Natural killer cell (primary cell): Measurements from ENCODE around the gene CNPY4. TPM values are rescaled to one million over a fixed set of nuclear protein-coding genes. Genes with fewer than 3 reads are reported as not detected.

Experiments used
- ATAC-seq, 3 donors: fragments of 150-1000 bp in 2 of 3; fragments of 200-7000 bp in 1 of 3; cut with Tn5 transposase; 1 replicate in 1 of 3; 2 replicates in 2 of 3; pipeline ENCODE4 v1.10.0; 2021; ENCODE audit warnings: mild to moderate bottlenecking in 2 of 3, moderate library complexity in 2 of 3
- DNase-seq, 2 donors: peaks; one replicate each; pipeline versions ENCODE4 v3.0.0 to v3.0.0-alpha.2; 2013 to 2021; ENCODE audit warnings: mixed read lengths in 1 of 2
- H3K27ac ChIP-seq: one replicate; pipeline ENCODE4 v1.5.1; 2013; ENCODE audit warnings: mild to moderate bottlenecking, low read length
- H3K27me3 ChIP-seq: one replicate; pipeline ENCODE4 v1.6.1; 2013; ENCODE audit warnings: low read length; ENCODE audit not compliant: control insufficient read depth, insufficient read depth
- H3K36me3 ChIP-seq: one replicate; pipeline ENCODE4 v1.6.1; 2013; ENCODE audit warnings: low read length; ENCODE audit not compliant: control insufficient read depth, insufficient read depth
- H3K4me1 ChIP-seq: one replicate; pipeline ENCODE4 v1.6.1; 2013; ENCODE audit warnings: low read length; ENCODE audit not compliant: control insufficient read depth, insufficient read depth
- H3K4me3 ChIP-seq: one replicate; pipeline ENCODE4 v1.5.1; 2013; ENCODE audit warnings: low read length
- H3K9me3 ChIP-seq: one replicate; pipeline ENCODE4 v1.6.1; 2013; ENCODE audit warnings: low read length; ENCODE audit not compliant: control insufficient read depth, insufficient read depth
- H3K27ac Mint-ChIP-seq, 2 donors: one replicate each; pipeline ENCODE4 v1.8.0; 2022; ENCODE audit warnings: mild to moderate bottlenecking in 2 of 2, mixed read lengths in 2 of 2, moderate library complexity in 1 of 2
- H3K27me3 Mint-ChIP-seq, 2 donors: one replicate each; pipeline ENCODE4 v1.8.0; 2022; ENCODE audit warnings: low read depth in 2 of 2, mixed read lengths in 2 of 2
- H3K36me3 Mint-ChIP-seq: one replicate; pipeline ENCODE4 v1.8.0; 2022; ENCODE audit warnings: mixed read lengths
- H3K4me1 Mint-ChIP-seq, 2 donors: one replicate each; pipeline ENCODE4 v1.8.0; 2022; ENCODE audit warnings: mixed read lengths in 2 of 2
- H3K4me3 Mint-ChIP-seq: one replicate; pipeline ENCODE4 v1.8.0; 2022; ENCODE audit warnings: mild to moderate bottlenecking, moderate library complexity, mixed read lengths
- H3K9me3 Mint-ChIP-seq, 2 donors: one replicate each; pipeline ENCODE4 v1.8.0; 2022; ENCODE audit warnings: mixed read lengths in 2 of 2
- WGBS: methylation state at CpG from one replicate; pipeline ENCODE4 v1.1.7; 2013; ENCODE audit warnings: missing lambda C conversion rate; ENCODE audit not compliant: insufficient coverage; 5-methylcytosine and 5-hydroxymethylcytosine counted together
- intact Hi-C: fragments of 100-400 bp; cut with micrococcal nuclease; formaldehyde crosslinking; loops from one replicate; pipeline ENCODE4 v1.14.2; 2022
- total RNA-seq, 4 donors: library from RNA; stranded (reverse); fragments of 120-200 nt in 1 of 4; gene quantifications; one replicate each; pipeline versions ENCODE4 v1.2.3 to v1.2.4, GENCODE V29; 2013 to 2022
- TF ChIP-seq, protein P1 (sequence below): fragments of 200-600 bp; IDR thresholded peaks from one replicate; pipeline ENCODE4 v1.8.0; 2022; ENCODE audit warnings: antibody characterized with exemption

The CNPY4 gene
- total RNA-seq, 3 donors from 2014 or later (not counting 1 experiment from before 2014, with no cell fraction given): 19.1 to 25.8 (median 23.9) TPM

DNA sequence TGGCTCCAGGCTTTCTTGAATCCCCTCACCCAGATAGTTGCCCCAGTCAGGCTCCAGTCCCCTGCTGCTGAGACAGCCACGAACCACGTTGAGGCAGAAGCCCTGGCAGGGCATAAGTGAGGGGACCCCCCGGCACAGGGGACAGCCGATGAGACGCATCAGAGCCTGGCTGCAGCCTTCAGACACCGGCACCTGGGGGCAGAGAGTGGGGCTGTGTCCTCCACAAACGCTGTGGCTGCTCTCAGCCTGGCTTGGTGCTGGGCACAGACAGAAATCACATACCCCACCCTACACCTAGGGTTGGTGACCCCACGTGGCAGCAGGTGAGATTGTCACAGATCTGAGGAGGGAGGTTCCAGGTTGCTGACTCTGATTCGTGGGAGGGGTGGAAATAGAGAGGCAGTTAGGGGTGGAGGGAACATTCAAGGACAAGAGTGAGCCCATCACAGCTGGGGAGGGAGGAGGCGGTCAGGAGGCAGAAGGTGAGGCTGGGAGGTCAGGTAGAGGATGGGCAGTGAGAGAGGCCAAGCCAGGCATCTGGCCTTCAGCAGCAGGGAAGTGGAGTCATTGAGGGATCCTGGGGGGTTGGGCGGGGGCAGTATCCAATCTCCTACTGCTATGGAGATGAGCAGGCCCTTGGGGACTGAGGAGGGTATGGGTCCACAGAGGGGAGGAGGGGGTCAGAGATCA is 54.5 kb downstream of the CNPY4 start:
- Mint-ChIP-seq H3K4me1 (peaks cover 15 to 39% of the 10 kb centered on the region in 2 donors), H3K9me3 (no peaks in the 10 kb centered on the region), H3K27ac (no peak overlapping the region), H3K27me3 (peaks cover 14 to 17% of the 10 kb centered on the region in 2 donors), H3K4me3 (no peak overlapping the region), H3K36me3 (no peaks in the 10 kb centered on the region)
- peaks cover 6% of the 10 kb centered on the region for H3K9me3 ChIP-seq
- TF ChIP-seq, protein P1, sequence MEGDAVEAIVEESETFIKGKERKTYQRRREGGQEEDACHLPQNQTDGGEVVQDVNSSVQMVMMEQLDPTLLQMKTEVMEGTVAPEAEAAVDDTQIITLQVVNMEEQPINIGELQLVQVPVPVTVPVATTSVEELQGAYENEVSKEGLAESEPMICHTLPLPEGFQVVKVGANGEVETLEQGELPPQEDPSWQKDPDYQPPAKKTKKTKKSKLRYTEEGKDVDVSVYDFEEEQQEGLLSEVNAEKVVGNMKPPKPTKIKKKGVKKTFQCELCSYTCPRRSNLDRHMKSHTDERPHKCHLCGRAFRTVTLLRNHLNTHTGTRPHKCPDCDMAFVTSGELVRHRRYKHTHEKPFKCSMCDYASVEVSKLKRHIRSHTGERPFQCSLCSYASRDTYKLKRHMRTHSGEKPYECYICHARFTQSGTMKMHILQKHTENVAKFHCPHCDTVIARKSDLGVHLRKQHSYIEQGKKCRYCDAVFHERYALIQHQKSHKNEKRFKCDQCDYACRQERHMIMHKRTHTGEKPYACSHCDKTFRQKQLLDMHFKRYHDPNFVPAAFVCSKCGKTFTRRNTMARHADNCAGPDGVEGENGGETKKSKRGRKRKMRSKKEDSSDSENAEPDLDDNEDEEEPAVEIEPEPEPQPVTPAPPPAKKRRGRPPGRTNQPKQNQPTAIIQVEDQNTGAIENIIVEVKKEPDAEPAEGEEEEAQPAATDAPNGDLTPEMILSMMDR: no peak
- peaks cover 33% of the 10 kb centered on the region for H3K4me1 ChIP-seq
- DNase-seq: peak in 1 of 2 donors; percentile 36
- ATAC-seq: no peak
- intact Hi-C loops: no loop called here
- peaks cover 13% of the 10 kb centered on the region for H3K27me3 ChIP-seq
- WGBS: 84% methylated on average over 11 of the region's 11 CpGs
- no peak overlapping the region for H3K27ac ChIP-seq
- no peak overlapping the region for H3K4me3 ChIP-seq
- no peaks in the 10 kb centered on the region for H3K36me3 ChIP-seq

DNA sequence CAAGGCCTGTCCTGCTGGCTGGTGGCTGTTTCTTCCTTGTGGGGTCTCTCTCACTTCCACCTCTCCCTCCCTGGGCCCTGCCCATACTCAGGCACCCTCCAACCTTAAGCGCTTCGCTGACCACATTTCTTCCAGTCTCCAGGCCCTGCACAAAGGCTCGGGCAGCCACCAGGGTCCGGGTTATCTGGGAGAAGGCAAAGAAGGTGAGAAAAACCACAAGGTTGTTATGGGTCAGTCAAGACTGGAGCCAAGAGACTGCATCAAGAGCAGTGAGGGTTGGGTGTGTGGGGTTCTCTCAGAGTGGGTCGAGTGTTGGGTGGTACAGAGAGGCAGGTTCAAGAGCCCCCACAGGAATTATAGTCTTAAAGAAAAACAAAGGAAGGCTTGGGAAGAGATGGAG is 55.1 kb downstream of the CNPY4 start:
- 72% methylated on average over 5 of the region's 5 CpGs for WGBS
- peaks cover 15 to 38% of the 10 kb centered on the region in 2 donors for H3K4me1 Mint-ChIP-seq
- H3K27me3 Mint-ChIP-seq: peaks cover 14 to 17% of the 10 kb centered on the region in 2 donors
- H3K27ac Mint-ChIP-seq: no peak overlapping the region
- TF ChIP-seq, protein P1: no peak
- no peak overlapping the region for H3K27ac ChIP-seq
- ATAC-seq: no peak
- peaks cover 30% of the 10 kb centered on the region for H3K4me1 ChIP-seq
- H3K9me3 ChIP-seq: peaks cover 6% of the 10 kb centered on the region
- H3K9me3 Mint-ChIP-seq: no peaks in the 10 kb centered on the region
- no peaks in the 10 kb centered on the region for H3K36me3 ChIP-seq
- peaks cover 13% of the 10 kb centered on the region for H3K27me3 ChIP-seq
- H3K36me3 Mint-ChIP-seq: no peaks in the 10 kb centered on the region
- H3K4me3 Mint-ChIP-seq: no peak overlapping the region
- no peak overlapping the region for H3K4me3 ChIP-seq
- DNase-seq: no peak
- intact Hi-C loops: no loop called here

Other genes with a start within 250 kb of the CNPY4 start
- not detected for gene OR2AE1, start 242.6 kb upstream of the CNPY4 start, total RNA-seq
- 10 to 100 TPM; 16.8 to 28.1 (median 22.4) TPM for gene TRIM4, start 200.1 kb upstream of the CNPY4 start, total RNA-seq
- not detected for gene GJC3, start 190.0 kb upstream of the CNPY4 start, total RNA-seq
- gene AZGP1, start 143.6 kb upstream of the CNPY4 start, total RNA-seq: not detected
- 10 to 100 TPM; 57.6 to 62.5 (median 60.8) TPM for gene ZKSCAN1, start 104.0 kb upstream of the CNPY4 start, total RNA-seq
- gene ZSCAN21, start 69.9 kb upstream of the CNPY4 start, total RNA-seq: 1 to 10 TPM; 6.2 to 8.9 (median 7.2) TPM
- gene ZNF3, start 37.9 kb upstream of the CNPY4 start, total RNA-seq: 10 to 100 TPM; 37.8 to 51.6 (median 49.0) TPM
- 10 to 100 TPM; 79.0 to 94.6 (median 84.4) TPM for gene COPS6, start 30.7 kb upstream of the CNPY4 start, total RNA-seq
- gene MCM7, start 18.2 kb upstream of the CNPY4 start, total RNA-seq: 100 to 1,000 TPM; 112 to 214 (median 137) TPM
- 10 to 100 TPM in 2 of 3 donors, 1 to 10 TPM in 1; 8.4 to 12.8 (median 12.7) TPM for gene AP4M1, start 18.0 kb upstream of the CNPY4 start, total RNA-seq
- 10 to 100 TPM; 42.2 to 56.8 (median 47.9) TPM for gene TAF6, start 276 bp upstream of the CNPY4 start, total RNA-seq
- 1 to 10 TPM; 2.8 to 4.3 (median 4.1) TPM for gene MBLAC1, start 7.3 kb downstream of the CNPY4 start, total RNA-seq
- gene LAMTOR4, start 29.3 kb downstream of the CNPY4 start, total RNA-seq: 100 to 1,000 TPM; 148 to 161 (median 156) TPM
- gene TRAPPC14, start 39.1 kb downstream of the CNPY4 start, total RNA-seq: 10 to 100 TPM; 55.1 to 59.2 (median 56.5) TPM
- under 1 TPM; 0.78 to 0.95 (median 0.78) TPM for gene GAL3ST4, start 49.0 kb downstream of the CNPY4 start, total RNA-seq
- gene GPC2, start 57.7 kb downstream of the CNPY4 start, total RNA-seq: 1 to 10 TPM; 1.9 to 2.4 (median 2.3) TPM
- 1 to 10 TPM; 5.0 to 5.6 (median 5.5) TPM for gene STAG3, start 58.3 kb downstream of the CNPY4 start, total RNA-seq
- 10 to 100 TPM; 45.6 to 84.1 (median 52.9) TPM for gene PVRIG, start 100.3 kb downstream of the CNPY4 start, total RNA-seq
- not detected for gene SPDYE3, start 188.1 kb downstream of the CNPY4 start, total RNA-seq
- 100 to 1,000 TPM; 143 to 206 (median 157) TPM for gene PILRB, start 238.5 kb downstream of the CNPY4 start, total RNA-seq